H1 (cell line): ENCODE data around the gene CD300LG. TPM values are rescaled to one million over a fixed set of nuclear protein-coding genes. Genes with fewer than 3 reads are reported as not detected.

Experiments used
- ATF2 ChIP-seq: IDR thresholded peaks from 2 replicates; pipeline ENCODE4 v1.6.1; 2012; ENCODE audit warnings: low read length, inconsistent platforms
- CTCF ChIP-seq, 3 experiments: IDR thresholded peaks; 1 replicate in 2 of 3; 2 replicates in 1 of 3; pipeline versions ENCODE4 v1.5.1 to v1.6.1; 2011; ENCODE audit warnings: low read length in 3 of 3, mild to moderate bottlenecking in 3 of 3, inconsistent platforms in 2 of 3, low read depth in 1 of 3, moderate library complexity in 1 of 3; ENCODE audit not compliant: insufficient read depth in 1 of 3; ENCODE audit errors: control extremely low read depth in 1 of 3
- E2F6 ChIP-seq: IDR thresholded peaks from 2 replicates; pipeline ENCODE4 v1.6.1; 2012; ENCODE audit warnings: inconsistent platforms
- FOSL1 ChIP-seq: IDR thresholded peaks from 2 replicates; pipeline ENCODE4 v1.6.1; 2011; ENCODE audit warnings: mild to moderate bottlenecking, low read depth, low read length, moderate library complexity; ENCODE audit not compliant: insufficient read depth
- HDAC6 ChIP-seq: IDR thresholded peaks from one replicate; pipeline ENCODE4 v1.7.1; 2012; ENCODE audit warnings: low read depth, mild to moderate bottlenecking, inconsistent platforms, low read length, moderate library complexity
- POLR2A ChIP-seq, 2 experiments: IDR thresholded peaks; 1 replicate in 1 of 2; 2 replicates in 1 of 2; pipeline ENCODE4 v1.6.1; 2011; ENCODE audit warnings: low read depth in 2 of 2, low read length in 2 of 2, mild to moderate bottlenecking in 2 of 2; ENCODE audit errors: control extremely low read depth in 1 of 2
- POLR2AphosphoS5 ChIP-seq: IDR thresholded peaks from 2 replicates; pipeline ENCODE4 v1.6.1; 2011; ENCODE audit warnings: low read depth, low read length
- POU5F1 ChIP-seq: IDR thresholded peaks from 2 replicates; pipeline ENCODE4 v1.6.1; 2011; ENCODE audit warnings: low read depth, mild to moderate bottlenecking, low read length, moderate library complexity
- SP2 ChIP-seq: IDR thresholded peaks from 2 replicates; pipeline ENCODE4 v1.6.1; 2012; ENCODE audit warnings: mild to moderate bottlenecking, low read length, inconsistent platforms
- TEAD4 ChIP-seq: IDR thresholded peaks from 2 replicates; pipeline ENCODE4 v1.6.1; 2012; ENCODE audit warnings: low read depth, low read length, inconsistent platforms, mixed read lengths
- ZNF274 ChIP-seq: IDR thresholded peaks from 2 replicates; pipeline ENCODE4 v1.7.0; 2012; ENCODE audit warnings: low read length, borderline replicate concordance; ENCODE audit errors: extremely low read depth
- polyA plus RNA-seq, 7 experiments: library from polyadenylated mRNA; depleted of rRNA in 3 of 7; stranded (reverse) in 5 of 7; unstranded in 2 of 7; fragments of >200 nt in 5 of 7; fragments of 200-250 nt in 2 of 7; gene quantifications; 1 replicate in 5 of 7; 2 replicates in 1 of 7; 4 replicates in 1 of 7; pipeline versions ENCODE4 v1.2.1 to v1.2.3, GENCODE V29; 2011 to 2013; ENCODE audit warnings: missing spikeins in 2 of 7, mixed read lengths in 2 of 7
- total RNA-seq: library from RNA; stranded (reverse); fragmentation: NEBNext Ultra II Directional; extraction: Animal tissue kit (Norgen Biotek cat#: 25700); gene quantifications from 2 replicates; pipeline ENCODE4 v1.2.1, GENCODE V29; 2021

Gene CD300LG
- total and polyA plus RNA-seq, 2 of the 8 experiments (the other 6 are each of a cell fraction or from before 2014, with no cell fraction given) = 0.06 TPM; not detected in 1

DNA sequence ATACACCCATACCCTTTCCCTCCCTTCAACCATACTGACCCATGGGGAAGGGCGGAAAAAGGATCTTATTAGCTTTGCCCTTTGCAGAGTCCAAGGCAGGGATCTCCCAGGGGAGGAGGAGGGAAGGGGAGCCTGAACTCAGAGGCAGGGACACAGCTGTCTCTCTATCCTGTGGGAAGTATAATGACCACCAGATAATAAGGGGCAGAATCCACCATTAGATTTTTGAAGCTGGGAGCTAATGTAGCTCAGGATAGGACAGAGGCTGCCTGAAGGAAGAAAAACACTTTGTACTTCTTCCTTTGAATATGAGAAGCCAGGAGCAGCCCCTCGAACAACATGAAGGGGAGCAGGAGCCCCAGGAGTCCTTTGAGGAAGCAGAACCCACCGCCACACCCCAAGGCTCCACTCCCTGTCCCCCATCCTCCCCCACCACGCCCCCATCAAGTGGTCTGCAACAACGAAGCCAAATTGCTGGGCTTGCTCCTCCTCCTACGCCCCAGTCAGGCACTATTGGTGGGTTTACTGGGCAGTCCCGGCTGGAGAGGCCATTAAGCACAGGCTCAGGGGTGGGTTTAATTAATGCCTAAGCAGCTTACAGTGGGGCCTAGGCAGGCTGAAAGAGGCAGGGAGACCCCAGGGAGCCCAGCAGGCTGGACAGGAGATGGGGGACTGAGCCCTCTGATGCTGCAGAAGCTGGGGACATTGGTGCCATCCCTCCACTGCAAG lies 55.0 kb downstream of the CD300LG start (continued):
- TF ChIP-seq CTCF (IDR thresholded peaks at IDR 0.05; ENCODE audit: control extremely low read depth in 1 of 3, insufficient read depth in 1 of 3, low read depth in 1 of 3, low read length in 3 of 3) (no peak), ATF2 (no peak), E2F6 (no peak), FOSL1 (no peak), POU5F1 (no peak), HDAC6 (no peak), POLR2A (IDR thresholded peaks at IDR 0.05; ENCODE audit: control extremely low read depth in 1 of 2, low read depth in 2 of 2, low read length in 2 of 2) (no peak), SP2 (no peak), TEAD4 (no peak), POLR2AphosphoS5 (no peak), ZNF274 (no peak)
